ENCODE measurements around the gene ADAMTS2. TPM values are rescaled to one million over a fixed set of nuclear protein-coding genes. Genes with fewer than 3 reads are reported as not detected.

Gene ADAMTS2
- polyA plus RNA-seq, 3 donors from 2014 or later, result 0.03 TPM; not detected in 2

DNA sequence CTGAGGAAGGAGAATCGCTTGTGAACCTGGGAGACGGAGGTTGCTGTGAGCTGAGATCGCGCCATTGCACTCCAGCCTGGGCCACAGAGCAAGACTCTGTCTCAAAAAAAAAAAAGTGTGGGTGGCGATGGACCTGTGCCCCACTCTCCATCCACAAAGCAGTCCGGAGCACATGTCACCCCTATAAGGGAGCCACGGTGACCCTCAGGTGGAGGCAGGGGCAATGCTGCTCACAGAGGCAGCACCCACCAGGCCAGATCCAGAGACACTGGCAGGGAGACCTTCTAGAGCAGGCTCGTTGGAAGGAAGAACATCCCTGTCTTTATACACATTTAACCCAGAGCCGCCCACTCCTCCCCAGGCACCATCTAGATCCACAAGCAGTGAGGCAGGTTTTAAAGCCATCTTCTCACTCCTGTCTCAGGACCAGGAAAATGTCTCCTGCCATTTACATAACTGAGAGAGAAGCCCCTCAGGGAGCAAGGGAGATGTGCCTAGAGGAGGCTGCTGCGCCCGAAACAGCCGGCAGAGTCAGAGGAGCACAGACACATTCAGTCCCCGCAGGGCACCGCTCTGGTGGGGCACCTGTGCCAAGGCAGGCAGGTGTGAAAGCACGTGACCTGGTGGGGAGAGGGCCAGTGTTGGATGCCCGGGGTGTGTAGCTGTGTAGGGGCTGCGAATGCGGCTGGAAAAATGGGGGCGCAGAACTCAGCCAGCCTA is 31.6 kb upstream of the ADAMTS2 start:
- no peaks in the 10 kb centered on the region for H3K36me3 Mint-ChIP-seq
- H3K27ac Mint-ChIP-seq, result no peak overlapping the region
- H3K4me1 Mint-ChIP-seq, result no peaks in the 10 kb centered on the region

DNA sequence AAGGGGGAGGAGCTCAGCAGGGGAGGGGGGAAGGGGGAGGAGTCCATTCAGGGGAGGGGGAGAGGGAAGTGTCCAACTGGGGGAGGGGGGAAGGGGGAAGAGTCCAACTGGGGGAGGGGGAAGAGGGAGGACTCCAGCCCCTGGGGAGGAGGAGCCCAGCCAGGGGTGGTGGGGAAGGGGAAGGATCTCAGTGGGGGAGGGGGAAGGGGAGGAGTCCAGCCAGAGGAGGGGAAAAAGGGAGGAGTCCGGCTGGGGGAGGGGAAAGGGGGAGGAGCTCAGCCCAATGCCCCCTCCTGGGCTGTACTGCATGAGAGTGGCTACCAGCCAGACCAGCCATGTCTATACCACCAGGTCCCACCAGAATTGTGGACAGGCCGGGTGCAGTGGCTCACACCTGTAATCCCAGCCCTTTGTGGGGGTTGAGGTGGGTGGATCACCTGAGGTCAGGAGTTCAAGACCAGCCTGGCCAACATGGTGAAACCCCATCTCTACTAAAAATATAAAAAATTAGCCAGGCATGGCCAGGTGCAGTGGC is 30.6 kb upstream of the ADAMTS2 start:
- Mint-ChIP-seq H3K27ac (no peak overlapping the region), H3K36me3 (no peaks in the 10 kb centered on the region), H3K4me3 (no peak overlapping the region), H3K9me3 (no peaks in the 10 kb centered on the region), H3K27me3 (ENCODE audit: low read depth in 3 of 3) (peaks cover 0 to 4% (median 3%) of the 10 kb centered on the region in 3 donors), H3K4me1 (no peaks in the 10 kb centered on the region)
- no peak for DNase-seq

More for the DNA sequence above, 31.6 kb upstream of the ADAMTS2 start:
- H3K27me3 Mint-ChIP-seq (ENCODE audit: low read depth in 3 of 3), result peaks cover 0 to 4% (median 3%) of the 10 kb centered on the region in 3 donors
- no peaks in the 10 kb centered on the region for H3K9me3 Mint-ChIP-seq
- no peak for DNase-seq
- H3K4me3 Mint-ChIP-seq, result no peak overlapping the region

DNA sequence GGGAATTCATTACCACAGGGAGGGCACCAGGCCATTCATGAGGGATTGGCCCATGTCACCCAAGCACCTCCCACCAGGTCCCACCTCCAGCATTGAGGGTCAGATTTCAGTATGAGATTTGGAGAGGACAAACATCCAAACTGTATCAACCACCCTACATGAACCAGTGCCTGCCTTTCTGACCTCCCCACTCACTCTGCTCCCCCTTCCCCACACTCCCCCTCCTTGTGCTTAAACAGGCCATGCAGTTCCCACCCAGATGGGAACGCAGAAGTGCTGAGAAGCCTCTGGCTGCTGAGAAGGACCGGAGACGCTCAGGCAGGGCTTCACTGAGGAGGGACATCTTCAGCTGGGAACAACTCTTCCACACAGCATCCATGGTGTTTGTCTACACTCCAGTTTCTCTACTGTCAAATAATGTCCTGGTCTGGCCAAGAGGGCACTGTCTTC is 30.0 kb upstream of the ADAMTS2 start:
- Mint-ChIP-seq H3K4me1 (no peaks in the 10 kb centered on the region), H3K4me3 (no peak overlapping the region), H3K27me3 (ENCODE audit: low read depth in 3 of 3) (peaks cover 0 to 4% (median 3%) of the 10 kb centered on the region in 3 donors), H3K36me3 (no peaks in the 10 kb centered on the region), H3K9me3 (no peaks in the 10 kb centered on the region), H3K27ac (no peak overlapping the region)
- no peak for DNase-seq

DNA sequence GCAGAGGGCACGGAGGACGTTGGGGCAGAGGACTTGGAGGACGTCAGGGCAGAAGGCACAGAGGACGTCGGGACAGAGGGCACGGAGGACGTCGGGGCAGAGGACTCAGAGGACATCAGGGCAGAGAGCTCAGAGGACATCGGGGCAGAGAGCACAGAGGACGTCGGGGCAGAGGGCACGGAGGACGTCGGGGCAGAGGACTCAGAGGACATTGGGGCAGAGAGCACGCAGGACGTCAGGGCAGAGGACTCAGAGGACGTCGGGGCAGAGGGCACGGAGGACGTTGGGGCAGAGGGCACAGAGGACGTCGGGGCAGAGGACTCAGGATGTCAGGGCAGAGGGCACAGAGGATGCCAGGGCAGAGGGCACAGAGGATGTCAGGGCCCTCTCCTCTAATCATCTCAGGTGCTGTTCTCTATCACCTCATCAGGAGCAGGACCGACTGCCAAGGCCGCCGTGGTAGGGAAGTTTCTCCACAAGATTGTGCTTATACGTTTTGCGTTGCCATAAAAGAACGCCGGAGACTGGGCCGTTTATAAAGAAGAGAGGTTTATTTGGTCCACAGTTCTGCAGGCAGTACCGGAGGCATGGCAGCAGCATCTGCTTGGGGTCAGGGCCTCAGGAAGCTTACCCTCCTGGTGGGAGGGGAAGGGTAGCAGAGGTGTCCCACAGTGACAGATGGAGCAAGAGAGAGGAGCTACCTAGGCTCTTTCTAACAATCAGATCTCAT is 29.4 kb upstream of the ADAMTS2 start:
- DNase-seq, result no peak
- Mint-ChIP-seq H3K9me3 (no peaks in the 10 kb centered on the region), H3K27me3 (ENCODE audit: low read depth in 3 of 3) (peaks cover 0 to 4% (median 3%) of the 10 kb centered on the region in 3 donors), H3K4me1 (no peaks in the 10 kb centered on the region), H3K36me3 (no peaks in the 10 kb centered on the region), H3K4me3 (no peak overlapping the region), H3K27ac (no peak overlapping the region)

DNA sequence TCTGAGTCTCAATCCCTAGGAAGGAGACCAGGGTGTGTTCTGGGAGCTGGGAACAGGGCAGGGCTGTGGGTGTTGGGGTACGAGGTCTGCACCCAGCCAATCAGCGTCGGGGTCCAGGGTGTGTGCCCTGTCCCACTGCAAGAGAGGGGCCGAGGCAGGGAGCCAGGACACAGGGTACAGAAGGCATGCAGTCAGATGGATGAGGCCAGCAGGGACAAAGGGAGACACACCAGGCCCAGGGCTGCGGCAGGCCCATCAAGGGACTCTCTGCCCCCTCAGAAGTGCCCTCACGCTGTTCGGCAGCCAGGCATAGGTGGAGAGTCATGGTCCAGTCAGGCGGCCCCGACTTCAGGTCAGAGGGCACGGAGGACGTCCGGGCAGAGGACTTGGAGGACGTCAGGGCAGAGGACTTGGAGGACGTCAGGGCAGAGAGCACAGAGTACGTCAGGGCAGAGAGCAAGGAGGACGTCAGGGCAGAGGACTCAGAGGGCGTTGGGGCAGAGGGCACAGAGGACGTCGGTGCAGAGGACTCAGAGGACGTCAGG is 28.8 kb upstream of the ADAMTS2 start:
- Mint-ChIP-seq H3K27me3 (ENCODE audit: low read depth in 3 of 3) (peaks cover 0 to 4% (median 3%) of the 10 kb centered on the region in 3 donors), H3K4me1 (no peaks in the 10 kb centered on the region), H3K9me3 (no peaks in the 10 kb centered on the region), H3K36me3 (no peaks in the 10 kb centered on the region), H3K27ac (no peak overlapping the region), H3K4me3 (no peak overlapping the region)
- DNase-seq, result no peak

DNA sequence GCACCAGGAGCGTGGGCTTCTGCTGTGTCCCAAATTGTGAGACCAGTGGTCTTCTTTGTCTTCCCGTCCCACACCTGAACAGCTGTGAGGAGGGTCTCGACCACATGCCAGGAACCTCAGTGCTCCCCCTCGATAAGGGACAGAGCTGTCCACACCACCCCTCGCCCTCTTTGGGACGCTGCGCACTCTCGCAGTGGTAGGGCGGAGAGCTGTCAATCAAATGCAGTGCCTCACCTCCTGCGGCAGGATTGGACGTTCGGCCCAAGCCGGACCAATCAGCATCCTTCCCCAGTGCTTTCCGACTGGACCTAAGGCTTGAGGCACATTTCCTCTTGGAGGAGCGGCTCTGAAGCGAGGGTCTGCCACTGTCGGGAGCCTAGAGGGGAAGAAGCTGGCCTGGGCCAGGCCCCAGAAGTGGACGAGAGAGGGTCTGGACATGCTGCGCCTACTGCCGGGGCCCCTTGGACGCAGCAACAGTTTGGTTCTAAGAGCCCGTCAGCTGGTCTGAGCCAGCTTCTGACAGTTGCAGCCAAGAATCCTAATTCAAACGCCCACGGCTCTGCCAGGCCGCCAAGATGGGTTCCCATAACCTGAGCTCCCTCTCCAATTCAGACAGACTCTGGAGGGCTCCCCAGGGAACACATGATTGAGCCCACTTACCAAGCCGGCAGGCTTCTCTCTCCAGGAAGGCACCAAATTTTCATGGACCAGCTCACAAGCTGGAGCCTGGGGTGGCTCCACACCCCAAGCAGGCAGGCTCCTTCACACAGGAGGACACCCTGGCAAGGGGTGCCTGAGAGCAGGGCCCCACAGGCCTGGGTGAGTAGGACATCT is 28.1 kb upstream of the ADAMTS2 start:
- H3K27me3 Mint-ChIP-seq (ENCODE audit: low read depth in 3 of 3), result peaks cover 0 to 4% (median 3%) of the 10 kb centered on the region in 3 donors
- H3K27ac Mint-ChIP-seq, result no peak overlapping the region
- H3K4me1 Mint-ChIP-seq, result no peaks in the 10 kb centered on the region
- H3K4me3 Mint-ChIP-seq, result no peak overlapping the region
- no peaks in the 10 kb centered on the region for H3K9me3 Mint-ChIP-seq
- no peaks in the 10 kb centered on the region for H3K36me3 Mint-ChIP-seq
- no peak for DNase-seq

DNA sequence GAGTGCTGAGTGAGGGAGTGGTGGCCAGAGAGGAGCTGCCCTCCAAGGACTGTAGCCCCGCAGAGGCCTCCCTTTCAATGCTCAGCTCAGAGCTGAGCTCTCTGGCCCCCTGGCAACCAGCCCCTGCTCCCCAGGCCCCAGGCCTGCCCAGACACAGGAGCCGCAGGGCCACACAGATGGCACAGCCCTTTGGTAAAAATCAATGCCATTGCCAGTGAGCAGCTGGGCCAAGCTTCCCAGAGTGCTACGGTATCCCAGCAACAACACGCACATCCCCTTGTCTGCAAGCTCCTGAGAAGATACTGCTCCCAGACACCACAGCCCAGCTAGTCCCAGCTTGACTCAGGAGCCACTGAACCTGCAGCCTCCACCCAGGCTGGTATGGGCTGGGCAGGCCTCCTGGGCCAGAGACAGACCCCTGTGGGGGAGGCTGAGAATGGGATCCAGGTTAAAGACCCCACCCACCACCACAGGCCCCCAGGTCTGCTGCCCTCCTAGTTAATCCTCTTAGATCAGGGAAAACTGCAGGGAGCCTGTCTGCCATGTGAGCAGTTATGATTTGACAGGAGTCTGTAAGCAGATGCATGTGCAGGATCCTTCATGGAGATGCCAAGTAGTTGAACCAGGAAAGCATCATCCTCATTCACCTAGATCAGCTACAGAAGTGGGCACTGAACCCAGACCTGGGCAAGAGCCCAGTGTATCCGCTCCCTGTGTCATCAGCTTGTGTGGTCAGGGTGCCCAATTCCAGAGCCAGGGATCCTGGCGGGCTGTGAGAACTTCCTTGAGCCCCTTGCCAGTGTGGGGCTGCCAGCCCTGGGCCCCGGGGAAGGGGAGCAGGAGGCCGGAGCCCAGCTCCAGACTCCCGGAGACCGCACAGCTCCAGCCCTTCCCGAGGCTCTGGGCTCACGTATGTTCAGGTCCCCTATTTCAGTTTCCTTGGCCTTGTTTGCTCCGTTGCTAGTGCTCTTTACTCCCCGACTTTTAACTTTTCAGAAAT is 26.7 kb upstream of the ADAMTS2 start:
- no peak overlapping the region for H3K4me3 Mint-ChIP-seq

DNA sequence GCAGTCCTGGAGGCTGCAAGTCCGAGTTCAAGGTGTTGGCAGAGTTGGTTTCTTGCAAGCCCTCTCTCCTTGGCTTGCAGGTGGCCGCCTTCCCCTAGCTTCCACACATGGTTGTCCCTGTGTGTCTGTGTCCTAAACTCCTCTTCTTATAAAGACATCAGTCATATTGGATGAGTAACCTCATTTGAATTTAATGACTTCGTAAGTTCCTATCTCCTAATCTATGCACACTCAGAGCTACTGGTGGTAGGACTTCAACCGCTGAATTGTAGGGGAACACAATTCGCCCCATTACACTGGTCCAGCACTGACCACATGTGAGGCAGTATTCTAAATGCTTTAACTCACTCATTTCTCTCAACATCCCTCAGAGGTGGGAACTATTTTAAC is 25.9 kb upstream of the ADAMTS2 start:
- Mint-ChIP-seq H3K9me3 (no peaks in the 10 kb centered on the region), H3K27ac (no peak overlapping the region)

More for the DNA sequence above, 26.7 kb upstream of the ADAMTS2 start:
- peaks cover 0 to 4% (median 3%) of the 10 kb centered on the region in 3 donors for H3K27me3 Mint-ChIP-seq (ENCODE audit: low read depth in 3 of 3)
- H3K27ac Mint-ChIP-seq, result no peak overlapping the region
- no peaks in the 10 kb centered on the region for H3K9me3 Mint-ChIP-seq
- DNase-seq, result no peak
- no peaks in the 10 kb centered on the region for H3K36me3 Mint-ChIP-seq
- no peaks in the 10 kb centered on the region for H3K4me1 Mint-ChIP-seq

DNA sequence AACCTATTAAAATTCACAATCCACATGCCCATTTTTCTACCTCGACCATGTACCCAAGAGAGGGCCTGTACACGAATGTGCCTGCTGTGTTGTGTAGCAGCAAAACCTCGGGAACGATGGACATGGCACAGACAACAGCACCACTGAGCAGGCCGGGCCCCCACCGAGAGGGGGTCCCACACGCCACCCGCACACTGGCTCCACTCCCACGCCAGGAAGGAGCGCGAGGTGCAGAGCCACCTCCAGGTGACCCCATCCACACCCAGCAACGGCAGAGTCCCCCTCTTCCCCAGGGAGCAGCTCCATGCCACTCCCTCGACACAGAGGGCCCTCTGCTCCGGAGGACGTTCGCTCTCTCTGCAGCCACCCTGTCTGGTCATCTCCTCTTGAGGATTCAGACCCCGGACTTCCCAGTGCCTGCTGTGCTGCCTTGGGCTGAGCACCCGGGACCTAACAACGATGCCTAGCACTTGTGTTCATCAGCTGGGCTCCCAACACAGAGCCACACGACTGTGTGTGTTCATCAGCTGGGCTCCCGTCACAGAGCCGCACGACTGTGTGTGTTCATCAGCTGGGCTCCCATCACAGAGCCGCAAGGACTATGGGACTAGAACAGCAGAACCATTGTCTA is 25.3 kb upstream of the ADAMTS2 start:
- Mint-ChIP-seq H3K4me1 (no peaks in the 10 kb centered on the region), H3K27ac (no peak overlapping the region), H3K27me3 (ENCODE audit: low read depth in 3 of 3) (peaks cover 0 to 4% (median 3%) of the 10 kb centered on the region in 3 donors), H3K36me3 (no peaks in the 10 kb centered on the region), H3K4me3 (no peak overlapping the region), H3K9me3 (no peaks in the 10 kb centered on the region)
- no peak for DNase-seq

More for the DNA sequence above, 25.9 kb upstream of the ADAMTS2 start:
- Mint-ChIP-seq H3K4me1 (no peaks in the 10 kb centered on the region), H3K36me3 (no peaks in the 10 kb centered on the region), H3K27me3 (ENCODE audit: low read depth in 3 of 3) (peaks cover 0 to 4% (median 3%) of the 10 kb centered on the region in 3 donors), H3K4me3 (no peak overlapping the region)
- no peak for DNase-seq

DNA sequence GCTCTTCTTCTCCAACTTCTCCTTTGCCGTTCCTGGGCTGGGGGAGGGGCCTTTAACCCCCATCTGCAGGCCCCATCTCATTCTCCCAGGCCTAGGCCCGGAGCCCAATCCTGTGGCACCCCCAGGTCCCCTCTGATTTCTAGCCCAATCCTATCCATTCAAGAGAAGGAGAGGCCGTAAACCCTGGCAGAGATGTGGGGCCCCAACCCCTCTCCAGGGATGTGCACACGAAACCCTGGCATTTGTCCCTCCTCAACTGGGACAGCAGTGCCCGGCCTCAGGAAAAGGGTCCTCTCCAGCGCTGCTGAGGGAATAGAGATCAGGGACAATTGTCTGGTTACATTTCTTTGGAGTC is 24.2 kb upstream of the ADAMTS2 start:
- DNase-seq, result no peak
- no peak overlapping the region for H3K27ac Mint-ChIP-seq

DNA sequence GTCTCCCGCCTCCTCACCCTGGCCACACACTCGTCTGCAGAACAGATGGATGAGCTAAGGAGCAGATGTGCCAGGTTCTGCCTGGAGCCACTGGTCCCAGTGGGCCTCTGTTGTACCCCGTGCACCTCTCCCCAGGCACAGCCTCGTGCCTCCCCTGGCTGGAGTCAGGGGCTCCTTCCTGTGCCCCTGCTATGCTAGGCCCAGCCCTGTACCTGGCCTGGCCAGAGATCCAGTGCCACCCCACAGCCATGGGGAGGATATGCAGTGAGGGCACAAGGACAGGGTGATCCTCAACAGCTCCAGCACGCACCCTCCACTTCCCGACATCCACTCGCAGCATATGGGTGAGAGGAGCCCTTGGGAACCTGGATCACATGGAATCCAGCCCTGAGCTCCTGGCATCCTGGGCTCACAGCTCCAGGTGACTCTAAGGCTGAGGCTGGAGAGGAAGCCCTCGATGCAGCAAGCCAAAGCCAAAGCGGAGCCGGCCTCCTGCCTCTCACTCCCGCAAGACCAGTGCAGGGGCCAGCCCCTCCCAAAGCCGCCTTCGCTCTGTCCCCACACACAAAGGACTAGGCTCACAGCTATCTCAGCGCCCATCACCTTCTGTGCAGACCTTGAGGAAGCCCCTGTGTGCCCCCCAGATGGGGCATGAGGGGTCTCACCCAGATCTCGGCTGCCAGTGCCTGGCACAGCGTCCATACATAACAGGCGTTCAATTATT is 23.7 kb upstream of the ADAMTS2 start:
- H3K27ac Mint-ChIP-seq, result no peak overlapping the region
- DNase-seq, result no peak
- no peak overlapping the region for H3K4me3 Mint-ChIP-seq
- H3K4me1 Mint-ChIP-seq, result no peaks in the 10 kb centered on the region
- H3K36me3 Mint-ChIP-seq, result no peaks in the 10 kb centered on the region
- no peaks in the 10 kb centered on the region for H3K9me3 Mint-ChIP-seq
- H3K27me3 Mint-ChIP-seq (ENCODE audit: low read depth in 3 of 3), result peaks cover 0 to 1% (median 0%) of the 10 kb centered on the region in 3 donors

More for the DNA sequence above, 24.2 kb upstream of the ADAMTS2 start:
- Mint-ChIP-seq H3K27me3 (ENCODE audit: low read depth in 3 of 3) (peaks cover 0 to 3% (median 3%) of the 10 kb centered on the region in 3 donors), H3K4me3 (no peak overlapping the region), H3K36me3 (no peaks in the 10 kb centered on the region), H3K4me1 (no peaks in the 10 kb centered on the region), H3K9me3 (no peaks in the 10 kb centered on the region)
